Measurements from ENCODE around the gene KLHL17. TPM values are rescaled to one million over a fixed set of nuclear protein-coding genes. Genes with fewer than 3 reads are reported as not detected.
"Not testable (repeated sequence)": the region's sequence is repeated elsewhere in the genome, so short reads cannot be mapped to it uniquely, and the experiment has no call there.

Gene KLHL17
- total and polyA plus RNA-seq, 10 donors = 12.0 to 31.6 (median 18.8) TPM

GRCh38 chr1:975896-976683, 15.7 kb downstream of the KLHL17 start:
- Histone ChIP-seq H3K4me1 (peaks cover 5 to 14% (median 9%) of the 10 kb centered on the region in 6 donors), H3K36me3 (no peaks in the 10 kb centered on the region), H3K9me3 (no peaks in the 10 kb centered on the region), H3K27me3 (replicated peaks in 1 of 7) (peaks cover 10 to 81% (median 53%) of the 10 kb centered on the region in 7 donors), H3K27ac (peak overlapping the region in 1 of 8 donors; percentile 23), H3K4me3 (peak overlapping the region in 6 of 8 donors; percentile 10 to 59 (median 20))
- DNase-seq = peak; percentile 88
- WGBS, 5 donors = 3 to 10% (median 5%) methylated on average over 8 to 40 of the region's 40 CpGs
- intact Hi-C loops (cut with DNase I; ENCODE audit: low total_unique reads) = no loop called here
- TF ChIP-seq POLR2AphosphoS5 (IDR thresholded peaks at IDR 0.05) (peak in 1 of 3 donors; percentile 70), CTCF (IDR thresholded peaks at IDR 0.05 in 8 of 11, conservative IDR thresholded peaks at IDR 0.05 in 3 of 11) (peak in 9 of 11 experiments; percentile 44 to 84 (median 56)), POLR2A (IDR thresholded peaks at IDR 0.05) (no peak)

GRCh38 chr1:976791-977190, 16.4 kb downstream of the KLHL17 start:
- H3K4me3 ChIP-seq; H3K27ac ChIP-seq; H3K9me3 ChIP-seq; DNase-seq; intact Hi-C loops (cut with DNase I; ENCODE audit: low total_unique reads); H3K36me3 ChIP-seq: not testable (repeated sequence)
- Histone ChIP-seq H3K27me3 (replicated peaks in 1 of 7) (peaks cover 6 to 81% (median 46%) of the 10 kb centered on the region in 7 donors), H3K4me1 (peaks cover 5 to 14% (median 9%) of the 10 kb centered on the region in 6 donors)
- 57 to 66% (median 64%) methylated on average over 13 to 16 of the region's 39 CpGs; no CpG with 5 or more reads in 2 of the 5 donors for WGBS, 5 donors

- Histone ChIP-seq H3K27ac (no peak overlapping the region), H3K4me1 (peaks cover 5 to 14% (median 9%) of the 10 kb centered on the region in 6 donors), H3K9me3 (no peaks in the 10 kb centered on the region), H3K27me3 (replicated peaks in 1 of 7) (peaks cover 0 to 81% (median 38%) of the 10 kb centered on the region in 7 donors), H3K4me3 (no peak overlapping the region), H3K36me3 (no peaks in the 10 kb centered on the region)
- DNase-seq = peak; percentile 66
- intact Hi-C loops (cut with DNase I; ENCODE audit: low total_unique reads) = no loop called here
- TF ChIP-seq CTCF (IDR thresholded peaks at IDR 0.05 in 8 of 11, conservative IDR thresholded peaks at IDR 0.05 in 3 of 11) (no peak), POLR2A (IDR thresholded peaks at IDR 0.05) (no peak), POLR2AphosphoS5 (IDR thresholded peaks at IDR 0.05) (no peak)
- WGBS, 5 donors = 88 to 92% (median 89%) methylated on average over 32 to 44 of the region's 44 CpGs
These were observed 17.9 kb downstream of the KLHL17 start for GRCh38 chr1:978069-978834.

GRCh38 chr1:978835-979743, 18.7 kb downstream of the KLHL17 start:
- no peak overlapping the region for H3K27ac ChIP-seq
- peaks cover 5 to 19% (median 10%) of the 10 kb centered on the region in 6 donors for H3K4me1 ChIP-seq
- H3K4me3 ChIP-seq = no peak overlapping the region
- peak; percentile 71 for DNase-seq
- H3K36me3 ChIP-seq = no peaks in the 10 kb centered on the region
- TF ChIP-seq POLR2A (IDR thresholded peaks at IDR 0.05) (no peak), POLR2AphosphoS5 (IDR thresholded peaks at IDR 0.05) (no peak), CTCF (IDR thresholded peaks at IDR 0.05 in 8 of 11, conservative IDR thresholded peaks at IDR 0.05 in 3 of 11) (no peak)
- WGBS, 5 donors = 88 to 97% (median 92%) methylated on average over 11 to 60 of the region's 60 CpGs
- intact Hi-C loops (cut with DNase I; ENCODE audit: low total_unique reads) = no loop called here
- peaks cover 0 to 81% (median 35%) of the 10 kb centered on the region in 7 donors for H3K27me3 ChIP-seq (replicated peaks in 1 of 7)
- no peaks in the 10 kb centered on the region for H3K9me3 ChIP-seq

Measured in spleen (tissue), 11 donors.